Endodermal cell (in vitro differentiated cells): ENCODE results near the gene CD63. TPM values are rescaled to one million over a fixed set of nuclear protein-coding genes. Genes with fewer than 3 reads are reported as not detected.

Experiments used
- DNase-seq: peaks from one replicate; pipeline ENCODE4 v3.0.0-alpha.2; 2017
- H3K27ac ChIP-seq: 2 replicates; pipeline ENCODE4 v1.5.1; 2013; ENCODE audit warnings: mild to moderate bottlenecking, low read depth, low read length, moderate library complexity
- H3K27me3 ChIP-seq: 2 replicates; pipeline ENCODE4 v1.6.1; 2013; ENCODE audit warnings: mild to moderate bottlenecking, low read length, moderate library complexity; ENCODE audit not compliant: insufficient read depth, control insufficient read depth, poor library complexity, severe bottlenecking
- H3K36me3 ChIP-seq: 2 replicates; pipeline ENCODE4 v1.7.0; 2013; ENCODE audit warnings: mild to moderate bottlenecking, low read length, moderate library complexity; ENCODE audit not compliant: control insufficient read depth, insufficient read depth
- H3K4me1 ChIP-seq: one replicate; pipeline ENCODE4 v1.7.0; 2013; ENCODE audit warnings: low read length; ENCODE audit not compliant: control insufficient read depth, insufficient read depth
- H3K4me3 ChIP-seq: 2 replicates; pipeline ENCODE4 v1.5.1; 2013; ENCODE audit warnings: mild to moderate bottlenecking, low read length, moderate library complexity
- H3K9ac ChIP-seq: 2 replicates; pipeline ENCODE4 v1.6.1; 2013; ENCODE audit warnings: mild to moderate bottlenecking, low read length, moderate library complexity; ENCODE audit not compliant: poor library complexity, severe bottlenecking; ENCODE audit errors: extremely low read depth
- H3K9me3 ChIP-seq: 2 replicates; pipeline ENCODE4 v1.6.1; 2013; ENCODE audit warnings: mild to moderate bottlenecking, low read length, moderate library complexity; ENCODE audit not compliant: control insufficient read depth
- H3K27ac Mint-ChIP-seq: 2 replicates; pipeline ENCODE4 v1.8.0; 2020; ENCODE audit warnings: mixed read lengths
- H3K27me3 Mint-ChIP-seq: 2 replicates; pipeline ENCODE4 v1.8.0; 2021; ENCODE audit warnings: mild to moderate bottlenecking, mixed read lengths; ENCODE audit not compliant: insufficient read depth
- H3K36me3 Mint-ChIP-seq: 2 replicates; pipeline ENCODE4 v1.8.0; 2020; ENCODE audit warnings: low read depth, mixed read lengths
- H3K4me1 Mint-ChIP-seq: 2 replicates; pipeline ENCODE4 v1.8.0; 2020; ENCODE audit warnings: mixed read lengths
- H3K4me3 Mint-ChIP-seq: 2 replicates; pipeline ENCODE4 v1.8.0; 2020; ENCODE audit warnings: mild to moderate bottlenecking, moderate library complexity, mixed read lengths
- H3K9me3 Mint-ChIP-seq: 2 replicates; pipeline ENCODE4 v1.8.0; 2020; ENCODE audit warnings: mild to moderate bottlenecking, mixed read lengths
- CTCF ChIP-seq: fragments of 200-600 bp; sonication (generic); conservative IDR thresholded peaks from 2 replicates; pipeline ENCODE4 v1.5.0; 2021; ENCODE audit warnings: antibody characterized with exemption, mild to moderate bottlenecking
- WGBS, 2 experiments: methylation state at CpG; one replicate each; pipeline versions ENCODE4 v1.1.5 to v1.1.7; 2013; ENCODE audit warnings: missing lambda C conversion rate in 2 of 2, mixed read lengths in 1 of 2; ENCODE audit not compliant: insufficient coverage in 1 of 2, insufficient read length in 1 of 2; 5-methylcytosine and 5-hydroxymethylcytosine counted together
- total RNA-seq, 2 donors: library from RNA; stranded (reverse); fragmentation: NEBNext Ultra II Directional in 1 of 2; extraction: Animal tissue kit (Norgen Biotek cat#: 25700) in 1 of 2; gene quantifications; 2 replicates in 1 of 2; 3 replicates in 1 of 2; pipeline ENCODE4 v1.2.1, GENCODE V29; 2021

Gene CD63
- total RNA-seq, 2 donors from 2014 or later: 879 to 1,041 TPM

GRCh38 chr12:55698241-55698955, 30.4 kb downstream of the CD63 start:
- Mint-ChIP-seq H3K4me3 (no peak overlapping the region), H3K27me3 (no peaks in the 10 kb centered on the region), H3K27ac (no peak overlapping the region), H3K9me3 (no peaks in the 10 kb centered on the region), H3K36me3 (peaks cover 27% of the 10 kb centered on the region), H3K4me1 (no peaks in the 10 kb centered on the region)
- H3K9ac ChIP-seq: no peak overlapping the region
- H3K9me3 ChIP-seq: no peaks in the 10 kb centered on the region
- no peaks in the 10 kb centered on the region for H3K36me3 ChIP-seq
- H3K4me1 ChIP-seq: no peaks in the 10 kb centered on the region
- 80 to 91% methylated on average over 1 to 16 of the region's 16 CpGs for WGBS, 2 experiments
- H3K27me3 ChIP-seq: no peaks in the 10 kb centered on the region
- no peak overlapping the region for H3K27ac ChIP-seq
- H3K4me3 ChIP-seq: no peak overlapping the region
- no peak for TF ChIP-seq CTCF
- DNase-seq: no peak

GRCh38 chr12:55697686-55698085, 31.1 kb downstream of the CD63 start:
- H3K9me3 ChIP-seq: no peaks in the 10 kb centered on the region
- H3K4me3 ChIP-seq: no peak overlapping the region
- no peak for DNase-seq
- no peak overlapping the region for H3K27ac ChIP-seq
- H3K27me3 ChIP-seq: no peaks in the 10 kb centered on the region
- Mint-ChIP-seq H3K9me3 (no peaks in the 10 kb centered on the region), H3K4me1 (no peaks in the 10 kb centered on the region), H3K36me3 (peaks cover 27% of the 10 kb centered on the region), H3K4me3 (no peak overlapping the region), H3K27me3 (no peaks in the 10 kb centered on the region), H3K27ac (no peak overlapping the region)
- no peak for TF ChIP-seq CTCF
- H3K36me3 ChIP-seq: no peaks in the 10 kb centered on the region
- H3K9ac ChIP-seq: no peak overlapping the region
- 82 to 97% methylated on average over 5 to 7 of the region's 7 CpGs for WGBS, 2 experiments
- H3K4me1 ChIP-seq: no peaks in the 10 kb centered on the region

- Mint-ChIP-seq H3K9me3 (no peaks in the 10 kb centered on the region), H3K27me3 (no peaks in the 10 kb centered on the region), H3K4me1 (no peaks in the 10 kb centered on the region), H3K27ac (no peak overlapping the region), H3K4me3 (no peak overlapping the region), H3K36me3 (peaks cover 26% of the 10 kb centered on the region)
- DNase-seq: no peak
- H3K36me3 ChIP-seq: no peaks in the 10 kb centered on the region
- H3K9me3 ChIP-seq: no peaks in the 10 kb centered on the region
- H3K27me3 ChIP-seq: no peaks in the 10 kb centered on the region
- H3K4me3 ChIP-seq: no peak overlapping the region
- no peak overlapping the region for H3K9ac ChIP-seq
- whole genome bisulfite sequencing, 2 experiments: 93 to 95% methylated on average over 10 to 19 of the region's 19 CpGs
- H3K4me1 ChIP-seq: no peaks in the 10 kb centered on the region
- TF ChIP-seq CTCF: no peak
- H3K27ac ChIP-seq: no peak overlapping the region
Observed at GRCh38 chr12:55696796-55697462, 31.9 kb downstream of the CD63 start.
